ENCODE results near the gene ADSL. TPM values are rescaled to one million over a fixed set of nuclear protein-coding genes. Genes with fewer than 3 reads are reported as not detected.

ADSL gene
- 100 to 1,000 TPM in 1 of 4 donors, 10 to 100 TPM in 3; 32.2 to 163 (median 37.4) TPM for total RNA-seq

GRCh38 chr22:40346185-40347118 is at the start of gene ADSL:
ADSL (plus strand) TSS chr22:40346500; CDS start chr22:40346559, 59 bp downstream.
- Histone ChIP-seq H3K36me3 (peaks cover 0 to 24% (median 0%) of the 10 kb centered on the region in 3 donors), H3K4me1 (peaks cover 0 to 20% (median 13%) of the 10 kb centered on the region in 4 donors), H3K9me3 (no peaks in the 10 kb centered on the region), H3K27me3 (no peaks in the 10 kb centered on the region), H3K4me3 (peak within 1 kb of the TSS; percentile 61 to 87 (median 76)), H3K27ac (peak within 1 kb of the TSS; percentile 79 to 94 (median 88))
- peak; percentile 89 to 95 (median 95) for DNase-seq
- peak; percentile 77 to 78 for TF ChIP-seq POLR2A (IDR thresholded peaks at IDR 0.05)
- TF ChIP-seq, protein P1, sequence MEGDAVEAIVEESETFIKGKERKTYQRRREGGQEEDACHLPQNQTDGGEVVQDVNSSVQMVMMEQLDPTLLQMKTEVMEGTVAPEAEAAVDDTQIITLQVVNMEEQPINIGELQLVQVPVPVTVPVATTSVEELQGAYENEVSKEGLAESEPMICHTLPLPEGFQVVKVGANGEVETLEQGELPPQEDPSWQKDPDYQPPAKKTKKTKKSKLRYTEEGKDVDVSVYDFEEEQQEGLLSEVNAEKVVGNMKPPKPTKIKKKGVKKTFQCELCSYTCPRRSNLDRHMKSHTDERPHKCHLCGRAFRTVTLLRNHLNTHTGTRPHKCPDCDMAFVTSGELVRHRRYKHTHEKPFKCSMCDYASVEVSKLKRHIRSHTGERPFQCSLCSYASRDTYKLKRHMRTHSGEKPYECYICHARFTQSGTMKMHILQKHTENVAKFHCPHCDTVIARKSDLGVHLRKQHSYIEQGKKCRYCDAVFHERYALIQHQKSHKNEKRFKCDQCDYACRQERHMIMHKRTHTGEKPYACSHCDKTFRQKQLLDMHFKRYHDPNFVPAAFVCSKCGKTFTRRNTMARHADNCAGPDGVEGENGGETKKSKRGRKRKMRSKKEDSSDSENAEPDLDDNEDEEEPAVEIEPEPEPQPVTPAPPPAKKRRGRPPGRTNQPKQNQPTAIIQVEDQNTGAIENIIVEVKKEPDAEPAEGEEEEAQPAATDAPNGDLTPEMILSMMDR (IDR thresholded peaks at IDR 0.05), result peak in 4 of 6 experiments; percentile 6 to 44 (median 22)

DNA sequence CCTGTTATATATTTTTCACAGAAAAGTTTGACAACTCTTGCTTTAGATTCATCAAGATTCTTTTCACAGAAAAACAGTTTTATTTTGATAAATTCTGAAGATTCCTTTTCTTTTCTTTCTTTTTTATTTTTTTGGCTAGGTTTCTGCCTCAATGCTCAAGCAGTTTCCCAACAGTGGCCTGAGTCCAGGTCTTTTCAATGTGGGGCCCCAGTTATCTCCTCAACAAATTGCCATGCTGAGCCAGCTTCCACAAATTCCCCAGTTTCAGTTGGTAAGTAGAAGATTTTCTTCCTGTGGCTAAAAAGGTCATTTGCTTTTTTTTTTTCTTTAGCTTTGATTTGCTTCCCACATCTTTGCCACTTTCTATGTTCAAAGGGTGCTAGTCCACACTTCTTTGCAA is 46.0 kb upstream of the ADSL start:
- no peak overlapping the region for H3K4me3 ChIP-seq
- no peak overlapping the region for H3K27ac ChIP-seq
- no peaks in the 10 kb centered on the region for H3K9me3 ChIP-seq
- TF ChIP-seq, protein P1 (IDR thresholded peaks at IDR 0.05), result no peak
- TF ChIP-seq POLR2A (IDR thresholded peaks at IDR 0.05), result no peak
- no peaks in the 10 kb centered on the region for H3K4me1 ChIP-seq
- H3K27me3 ChIP-seq, result no peaks in the 10 kb centered on the region
- peaks cover 0 to 69% (median 0%) of the 10 kb centered on the region in 3 donors for H3K36me3 ChIP-seq
- DNase-seq, result no peak

DNA sequence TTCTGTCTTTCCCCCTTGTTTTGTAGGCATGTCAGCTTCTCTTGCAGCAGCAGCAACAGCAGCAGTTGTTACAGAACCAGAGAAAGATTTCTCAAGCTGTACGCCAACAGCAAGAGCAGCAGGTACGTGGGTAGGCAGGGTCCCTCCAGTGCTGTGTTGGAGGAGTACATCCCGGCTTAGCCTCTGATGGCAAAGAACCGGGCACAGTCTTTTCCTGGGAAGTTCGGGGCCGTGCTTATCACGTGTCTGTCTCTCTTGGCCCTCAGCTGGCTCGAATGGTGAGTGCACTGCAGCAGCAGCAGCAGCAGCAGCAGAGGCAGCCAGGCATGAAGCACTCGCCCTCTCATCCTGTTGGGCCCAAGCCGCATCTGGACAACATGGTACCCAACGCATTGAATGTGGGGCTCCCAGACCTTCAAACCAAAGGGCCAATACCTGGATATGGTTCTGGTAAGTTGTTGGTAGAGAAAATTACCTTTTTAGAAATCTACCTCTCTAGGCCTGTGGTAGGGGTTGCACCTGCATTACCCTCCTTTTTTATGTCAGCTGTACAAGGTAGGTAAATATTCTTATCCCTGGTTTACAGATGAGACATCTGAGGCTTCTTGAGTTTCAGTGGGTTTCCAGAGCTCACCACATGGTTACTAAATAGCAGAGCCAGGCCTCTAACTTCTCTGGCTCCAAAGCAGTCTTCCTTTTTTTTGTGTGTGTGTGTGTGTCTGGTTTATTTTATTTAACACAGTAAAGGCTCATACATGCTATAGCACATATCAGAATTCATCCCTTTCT is 45.2 kb upstream of the ADSL start:
- no peak for DNase-seq
- no peak overlapping the region for H3K4me3 ChIP-seq
- H3K9me3 ChIP-seq, result no peaks in the 10 kb centered on the region
- H3K27me3 ChIP-seq, result no peaks in the 10 kb centered on the region
- H3K4me1 ChIP-seq, result no peaks in the 10 kb centered on the region
- H3K36me3 ChIP-seq, result peaks cover 0 to 71% (median 0%) of the 10 kb centered on the region in 3 donors
- H3K27ac ChIP-seq, result no peak overlapping the region
- TF ChIP-seq POLR2A (IDR thresholded peaks at IDR 0.05), result no peak
- TF ChIP-seq, protein P1 (IDR thresholded peaks at IDR 0.05), result no peak

GRCh38 chr22:40302149-40302548 is 44.2 kb upstream of the ADSL start:
- H3K27me3 ChIP-seq, result no peaks in the 10 kb centered on the region
- no peak for DNase-seq
- no peak overlapping the region for H3K27ac ChIP-seq
- no peak overlapping the region for H3K4me3 ChIP-seq
- no peak for TF ChIP-seq POLR2A (IDR thresholded peaks at IDR 0.05)
- TF ChIP-seq, protein P1 (IDR thresholded peaks at IDR 0.05), result no peak
- H3K9me3 ChIP-seq, result no peaks in the 10 kb centered on the region
- no peaks in the 10 kb centered on the region for H3K4me1 ChIP-seq
- peaks cover 0 to 67% (median 0%) of the 10 kb centered on the region in 3 donors for H3K36me3 ChIP-seq

DNA sequence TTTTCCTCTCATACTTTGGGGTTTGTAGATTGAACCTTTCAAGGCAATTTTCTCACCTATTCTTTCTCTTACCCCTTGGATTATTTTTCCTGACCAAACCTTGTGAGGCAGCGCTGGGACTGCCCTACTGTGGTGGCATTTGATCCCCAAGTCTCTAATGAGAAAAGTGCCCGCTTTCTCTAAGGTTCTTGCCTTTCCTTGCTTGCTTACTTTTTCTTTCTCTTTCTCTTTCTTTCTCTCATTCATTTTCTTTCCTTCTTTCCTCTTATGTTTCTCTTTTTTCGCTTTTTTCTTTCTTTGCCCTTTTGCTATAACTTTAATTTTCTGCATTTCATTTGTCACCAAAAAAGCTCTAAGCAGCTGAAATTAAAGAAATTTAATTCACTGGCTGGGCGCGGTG is 40.7 kb upstream of the ADSL start:
- no peak overlapping the region for H3K27ac ChIP-seq

More for the DNA sequence above, 40.7 kb upstream of the ADSL start:
- no peak for DNase-seq
- Histone ChIP-seq H3K27me3 (no peaks in the 10 kb centered on the region), H3K4me1 (peaks cover 0 to 7% (median 0%) of the 10 kb centered on the region in 4 donors), H3K36me3 (peaks cover 0 to 88% (median 0%) of the 10 kb centered on the region in 3 donors), H3K4me3 (no peak overlapping the region), H3K9me3 (no peaks in the 10 kb centered on the region)
- TF ChIP-seq POLR2A (IDR thresholded peaks at IDR 0.05), result no peak
- TF ChIP-seq, protein P1 (IDR thresholded peaks at IDR 0.05), result no peak
